Measurements from ENCODE around the gene TMPO. TPM values are rescaled to one million over a fixed set of nuclear protein-coding genes. Genes with fewer than 3 reads are reported as not detected.
"Not testable (repeated sequence)": the region's sequence is repeated elsewhere in the genome, so short reads cannot be mapped to it uniquely, and the experiment has no call there.

Gene TMPO
- total RNA-seq, 1 donor from 2014 or later: 143 TPM

DNA sequence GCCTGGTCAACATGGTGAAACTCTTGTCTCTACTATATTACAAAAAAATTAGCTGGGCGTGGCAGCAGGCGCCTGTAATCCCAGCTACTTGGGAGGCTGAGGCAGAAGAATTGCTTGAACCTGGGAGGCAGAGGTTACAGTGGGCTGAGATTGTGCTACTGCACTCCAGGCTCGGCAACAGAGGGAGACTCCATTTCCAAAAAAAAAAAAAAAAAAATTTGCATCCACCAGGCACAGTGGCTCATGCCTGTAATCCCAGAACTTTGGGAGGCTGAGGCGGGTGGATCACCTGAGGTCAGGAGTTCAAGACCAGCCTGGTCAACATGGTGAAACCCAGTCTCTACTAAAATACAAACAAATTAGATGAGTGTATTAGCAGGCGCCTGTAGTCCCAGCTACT lies 3.6 kb upstream of the TMPO start:
- DNase-seq: not testable (repeated sequence)

DNA sequence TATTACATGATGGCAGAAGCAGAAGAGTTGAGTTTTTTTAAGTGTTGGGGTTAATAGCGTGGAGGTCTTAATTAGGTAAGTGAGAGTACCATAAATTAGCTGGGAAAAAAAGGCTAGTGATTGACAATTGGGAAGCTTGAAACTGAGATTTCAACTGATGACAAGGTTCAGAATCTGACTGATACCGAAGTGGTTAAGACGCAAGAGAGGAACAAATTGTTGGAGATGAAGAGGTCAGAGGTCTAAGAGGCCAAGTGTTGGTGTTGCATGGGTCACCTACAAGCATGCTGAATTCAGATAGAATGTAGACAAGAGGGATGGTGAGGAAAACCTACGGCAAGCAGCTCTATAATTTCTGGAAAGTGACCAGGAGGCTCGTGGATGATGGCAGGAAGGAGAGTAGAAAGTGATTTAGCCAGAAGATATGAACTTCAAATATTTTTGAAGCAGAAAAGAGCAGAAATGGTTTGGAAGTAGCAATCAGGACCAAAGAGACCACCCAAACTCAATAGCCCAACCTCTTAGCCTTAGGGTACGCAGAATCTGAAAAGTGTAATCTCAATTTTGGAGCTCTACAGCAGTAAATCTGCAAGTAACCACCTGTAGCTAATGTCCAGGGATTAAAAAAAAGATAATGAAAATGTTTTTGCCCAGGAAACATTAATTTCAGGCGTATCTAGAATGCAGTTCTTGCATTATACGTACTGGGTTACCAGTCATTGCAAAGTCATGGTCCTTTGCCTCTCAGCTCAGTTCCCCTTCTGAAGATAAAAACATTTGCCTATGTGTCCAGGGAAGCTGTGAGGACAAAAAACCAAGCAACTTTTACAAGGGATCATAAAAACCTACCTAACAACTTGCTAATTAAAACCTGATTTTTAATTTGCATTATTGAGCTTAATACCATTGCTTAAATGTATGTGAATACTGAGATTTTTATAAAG lies 1.7 kb upstream of the TMPO start:
- no peak for DNase-seq

DNA sequence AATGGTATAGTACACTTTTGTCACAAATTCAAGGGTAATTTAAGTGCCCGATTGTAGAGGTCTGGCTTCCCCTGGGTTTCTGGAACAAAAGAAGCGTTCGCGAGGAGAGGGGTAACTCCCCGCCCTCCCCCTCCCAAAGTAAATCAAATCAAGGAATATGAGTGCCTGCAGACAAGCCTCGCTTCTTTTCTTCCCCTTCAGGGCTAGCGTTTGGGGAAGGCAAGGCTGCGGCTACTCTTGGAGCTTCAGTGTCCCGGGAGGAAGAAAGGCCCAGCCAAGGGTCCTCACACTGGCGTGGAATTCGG lies 456 bp upstream of the TMPO start:
- DNase-seq: no peak

DNA sequence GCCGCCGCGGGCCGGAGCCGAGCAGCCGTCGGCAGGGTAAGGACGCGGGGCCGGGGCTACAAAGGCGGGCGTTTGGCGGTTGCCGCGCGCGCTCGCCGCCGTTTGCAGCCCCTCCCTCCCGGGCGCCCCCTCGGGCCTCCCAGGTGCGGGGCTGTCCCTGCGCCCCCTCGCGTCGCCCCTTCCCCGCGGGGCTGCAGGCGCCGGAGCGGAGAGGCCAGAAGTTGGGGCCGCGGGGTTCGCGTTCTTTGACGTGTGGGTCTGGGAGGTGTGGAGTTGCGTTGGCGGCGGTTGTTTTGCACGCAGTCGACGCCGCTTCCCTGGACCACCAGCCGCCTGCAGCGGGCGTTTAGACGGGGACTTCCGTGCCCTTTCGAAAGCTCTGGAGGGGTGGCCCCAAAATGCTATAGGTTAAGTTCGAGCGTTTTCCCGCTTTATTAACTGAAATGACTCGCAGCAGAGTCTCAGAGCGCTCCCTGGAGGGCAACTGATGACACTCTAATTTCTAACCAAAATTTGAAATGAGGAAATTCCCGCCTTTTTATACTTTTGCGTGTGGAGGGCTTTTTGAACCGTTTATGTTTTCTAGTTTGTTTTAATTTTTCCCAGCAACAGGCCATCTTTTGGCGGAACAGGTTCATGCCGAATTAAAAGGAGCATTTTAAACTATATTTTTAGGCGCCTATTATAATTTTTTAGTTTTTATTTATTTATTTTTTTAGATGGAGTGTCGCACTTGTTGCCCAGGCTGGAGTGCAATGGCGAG lies 902 bp downstream of the TMPO start:
- DNase-seq: peak; percentile 86

DNA sequence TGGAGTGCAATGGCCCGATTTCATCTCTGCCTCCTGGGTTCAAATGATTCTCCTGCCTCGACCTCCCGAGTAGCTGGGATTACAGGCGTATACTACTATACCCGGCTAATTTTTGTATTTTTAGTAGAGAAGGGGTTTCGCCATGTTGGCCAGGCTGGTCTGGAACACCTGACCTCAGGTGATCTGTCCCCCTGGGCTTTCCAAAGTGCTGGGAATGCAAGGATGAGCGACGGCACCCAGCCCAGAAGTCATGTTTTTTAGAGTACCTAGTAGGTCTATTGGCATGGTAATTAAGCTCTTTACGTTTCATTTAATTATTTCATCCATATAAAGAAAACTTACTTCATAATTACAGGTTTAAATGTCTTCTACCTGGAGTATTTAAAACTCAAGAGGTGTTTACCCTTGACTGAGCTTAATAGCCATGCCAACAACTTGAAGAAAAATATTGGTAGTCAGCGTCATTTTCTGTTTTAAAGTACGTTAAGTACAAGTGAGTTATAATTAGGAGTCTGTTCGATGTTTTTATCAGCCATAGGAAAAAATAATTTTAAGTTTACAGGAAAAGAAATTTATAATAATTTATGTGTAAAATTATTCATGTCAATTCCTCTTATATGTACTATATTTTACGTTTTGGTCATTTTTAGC lies 4.0 kb downstream of the TMPO start:
- DNase-seq: no peak

DNA sequence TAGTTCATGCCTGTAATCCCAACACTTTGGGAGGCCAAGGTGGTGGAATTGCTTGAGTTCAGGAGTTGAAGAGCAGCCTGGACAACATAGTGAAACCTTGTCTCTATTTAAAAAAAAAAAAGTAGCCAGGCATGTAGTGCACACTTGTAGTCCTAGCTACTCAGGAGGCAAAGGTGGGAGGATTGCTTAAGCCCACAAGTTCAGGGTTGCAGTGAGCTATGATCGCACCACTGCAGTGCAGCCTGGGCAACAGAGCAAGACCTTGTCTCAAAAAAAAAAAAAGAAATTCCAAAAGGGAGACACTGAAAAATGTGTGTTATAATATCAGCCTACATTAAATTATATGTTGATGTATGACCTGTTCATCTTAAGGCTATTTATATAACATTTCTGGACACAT lies 14.7 kb downstream of the TMPO start:
- DNase-seq: no peak

DNA sequence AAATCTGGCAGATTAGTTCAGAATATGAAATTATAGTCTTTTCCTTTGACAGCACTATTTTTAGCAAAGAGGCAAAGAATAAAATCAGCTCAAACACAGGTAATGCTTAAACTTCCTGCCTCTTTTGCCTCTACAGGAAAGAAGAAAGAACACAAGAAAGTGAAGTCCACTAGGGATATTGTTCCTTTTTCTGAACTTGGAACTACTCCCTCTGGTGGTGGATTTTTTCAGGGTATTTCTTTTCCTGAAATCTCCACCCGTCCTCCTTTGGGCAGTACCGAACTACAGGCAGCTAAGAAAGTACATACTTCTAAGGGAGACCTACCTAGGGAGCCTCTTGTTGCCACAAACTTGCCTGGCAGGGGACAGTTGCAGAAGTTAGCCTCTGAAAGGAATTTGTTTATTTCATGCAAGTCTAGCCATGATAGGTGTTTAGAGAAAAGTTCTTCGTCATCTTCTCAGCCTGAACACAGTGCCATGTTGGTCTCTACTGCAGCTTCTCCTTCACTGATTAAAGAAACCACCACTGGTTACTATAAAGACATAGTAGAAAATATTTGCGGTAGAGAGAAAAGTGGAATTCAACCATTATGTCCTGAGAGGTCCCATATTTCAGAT lies 17.4 kb downstream of the TMPO start:
- DNase-seq: peak; percentile 67

DNA sequence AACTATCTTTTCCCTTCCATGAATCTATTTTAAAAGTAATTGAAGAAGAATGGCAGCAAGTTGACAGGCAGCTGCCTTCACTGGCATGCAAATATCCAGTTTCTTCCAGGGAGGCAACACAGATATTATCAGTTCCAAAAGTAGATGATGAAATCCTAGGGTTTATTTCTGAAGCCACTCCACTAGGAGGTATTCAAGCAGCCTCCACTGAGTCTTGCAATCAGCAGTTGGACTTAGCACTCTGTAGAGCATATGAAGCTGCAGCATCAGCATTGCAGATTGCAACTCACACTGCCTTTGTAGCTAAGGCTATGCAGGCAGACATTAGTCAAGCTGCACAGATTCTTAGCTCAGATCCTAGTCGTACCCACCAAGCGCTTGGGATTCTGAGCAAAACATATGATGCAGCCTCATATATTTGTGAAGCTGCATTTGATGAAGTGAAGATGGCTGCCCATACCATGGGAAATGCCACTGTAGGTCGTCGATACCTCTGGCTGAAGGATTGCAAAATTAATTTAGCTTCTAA lies 18.4 kb downstream of the TMPO start:
- DNase-seq: no peak

DNA sequence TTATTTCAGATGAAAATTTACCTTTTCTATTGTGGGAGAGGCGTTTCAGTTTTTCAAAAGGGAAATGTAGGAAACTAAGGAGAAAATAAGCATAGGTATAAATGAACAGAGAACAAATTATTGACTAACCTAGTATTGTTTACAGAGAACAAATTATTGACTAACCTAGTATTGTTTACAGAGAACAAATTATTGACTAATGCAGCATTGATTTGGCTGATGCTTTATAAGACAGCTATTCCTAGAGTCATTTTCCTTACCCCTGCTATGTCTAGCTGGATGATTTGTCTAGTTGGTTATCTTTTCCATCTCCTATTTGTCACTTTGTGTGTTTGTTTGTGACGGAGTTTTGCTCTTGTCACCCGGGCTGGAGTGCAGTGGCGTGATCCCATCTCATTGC lies 22.6 kb downstream of the TMPO start:
- no peak for DNase-seq

DNA sequence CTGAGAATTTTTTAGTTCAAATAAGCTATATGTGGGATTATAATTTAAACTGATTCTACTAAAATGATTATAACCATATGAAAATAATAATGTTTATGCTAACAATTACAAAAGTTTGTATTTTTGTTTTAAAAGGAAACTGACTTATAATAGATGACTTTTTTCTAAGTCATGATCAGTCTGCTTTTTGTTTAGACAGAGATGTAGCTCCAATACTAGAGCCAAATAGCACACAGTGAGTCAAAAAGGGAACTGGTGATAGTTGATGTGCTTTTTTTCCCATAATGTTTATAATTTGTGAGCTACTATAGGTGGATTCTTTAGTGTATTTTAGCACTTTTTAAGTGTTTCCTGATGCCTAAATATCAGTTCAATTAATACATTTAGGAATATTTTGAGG lies 28.3 kb downstream of the TMPO start:
- DNase-seq: no peak

DNA sequence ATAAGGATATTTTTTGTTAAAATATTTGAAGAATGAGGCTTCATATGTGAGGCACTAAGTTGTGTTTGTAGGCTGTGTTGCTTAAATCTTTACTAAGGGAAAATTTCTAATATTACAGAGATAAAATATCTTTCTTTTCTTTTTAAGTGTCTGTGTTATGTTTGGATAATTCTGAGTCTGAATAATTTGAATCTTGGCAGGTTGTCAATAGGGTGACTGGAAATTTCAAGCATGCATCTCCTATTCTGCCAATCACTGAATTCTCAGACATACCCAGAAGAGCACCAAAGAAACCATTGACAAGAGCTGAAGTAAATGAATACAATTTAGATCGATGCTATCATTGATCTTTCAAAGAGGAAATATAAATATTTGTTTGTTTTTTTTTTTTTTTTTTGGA lies 29.4 kb downstream of the TMPO start:
- no peak for DNase-seq

DNA sequence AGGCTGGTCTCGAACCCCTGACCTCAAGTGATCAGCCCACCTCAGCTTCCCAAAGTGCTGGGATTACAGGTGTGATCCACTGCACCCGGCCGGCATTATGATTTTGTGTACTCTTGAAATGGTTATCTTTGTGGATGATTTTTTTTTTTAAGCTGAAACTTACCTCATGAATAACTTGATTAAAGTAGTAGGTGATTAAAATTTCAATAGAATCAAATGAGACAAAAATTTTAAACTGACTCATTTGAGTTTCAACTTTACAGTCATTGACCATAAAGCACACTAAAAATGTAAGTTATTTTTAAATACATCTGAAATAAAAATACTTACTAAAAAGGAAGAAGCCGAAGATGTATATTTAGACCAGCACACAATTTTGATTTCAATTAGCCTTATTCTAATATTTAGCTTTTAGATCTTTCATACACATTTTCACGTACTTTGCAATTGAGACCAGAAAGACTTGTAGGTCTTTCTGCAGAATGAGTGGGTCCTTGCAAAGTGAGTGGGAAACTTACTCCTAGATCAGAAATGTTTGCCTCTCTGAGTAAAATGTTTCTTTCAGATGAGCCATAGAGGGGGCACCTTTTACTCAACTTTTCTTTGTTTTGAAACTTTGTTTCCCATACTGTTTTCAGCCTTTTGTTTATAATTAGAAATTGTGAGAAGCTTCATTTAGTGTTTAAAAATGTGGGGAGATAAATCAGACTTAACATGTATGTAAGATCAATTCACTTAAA lies 34.2 kb downstream of the TMPO start:
- no peak for DNase-seq

DNA sequence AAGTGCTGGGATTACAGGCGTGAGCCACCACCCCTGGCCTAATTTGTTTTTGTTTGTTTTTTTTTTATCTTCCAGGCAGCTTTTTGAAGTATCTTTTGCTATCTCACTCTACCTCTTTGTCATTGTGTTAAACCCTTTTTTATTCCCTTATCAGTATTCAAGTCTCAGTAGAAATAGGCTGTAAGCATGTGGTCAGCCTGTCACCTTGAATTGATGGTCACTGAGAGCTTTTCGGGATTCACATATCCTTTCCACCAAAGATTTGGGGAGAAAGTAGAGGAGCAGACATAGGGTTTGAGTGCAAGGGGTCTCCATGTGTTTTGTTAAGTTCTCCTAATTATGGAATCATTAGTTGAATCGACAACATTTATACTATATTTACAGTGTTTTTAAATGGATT lies 36.4 kb downstream of the TMPO start:
- no peak for DNase-seq

DNA sequence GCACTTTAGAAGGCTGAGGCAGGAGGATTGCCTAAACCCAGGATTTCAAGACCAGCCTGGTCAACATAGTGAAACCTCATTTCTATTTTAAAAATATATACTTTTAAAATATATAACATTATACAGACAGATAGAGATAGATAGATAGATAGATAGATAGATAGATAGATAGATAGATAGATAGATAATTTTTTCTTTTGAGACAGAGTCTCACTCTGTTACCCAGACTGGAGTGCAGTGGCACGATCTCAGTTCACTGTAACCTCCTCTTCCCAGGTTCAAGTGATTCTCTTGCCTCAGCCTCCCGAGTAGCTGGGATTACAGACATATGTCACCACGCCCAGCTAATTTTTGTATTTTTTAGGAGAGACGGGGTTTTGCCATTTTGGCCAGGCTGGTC lies 42.7 kb downstream of the TMPO start:
- DNase-seq: not testable (repeated sequence)

DNA sequence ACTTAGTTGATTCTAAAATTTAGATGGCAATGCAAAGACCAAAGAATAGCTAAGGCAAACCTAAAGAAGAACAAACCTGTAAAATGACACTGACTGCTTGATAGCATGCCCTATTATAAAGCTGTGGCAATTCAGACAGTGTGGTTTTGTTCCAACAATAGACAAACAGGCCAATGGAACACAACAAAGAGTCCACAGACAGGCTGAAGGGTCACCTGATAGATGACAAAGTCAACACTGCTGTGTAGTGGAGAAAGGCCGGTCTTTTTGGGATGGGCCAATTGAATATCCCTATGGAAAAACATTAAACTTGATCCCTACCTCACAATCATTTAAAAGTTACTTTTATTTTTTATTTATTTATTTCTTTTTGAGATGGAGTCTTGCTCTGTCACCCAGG lies 44.3 kb downstream of the TMPO start:
- no peak for DNase-seq

DNA sequence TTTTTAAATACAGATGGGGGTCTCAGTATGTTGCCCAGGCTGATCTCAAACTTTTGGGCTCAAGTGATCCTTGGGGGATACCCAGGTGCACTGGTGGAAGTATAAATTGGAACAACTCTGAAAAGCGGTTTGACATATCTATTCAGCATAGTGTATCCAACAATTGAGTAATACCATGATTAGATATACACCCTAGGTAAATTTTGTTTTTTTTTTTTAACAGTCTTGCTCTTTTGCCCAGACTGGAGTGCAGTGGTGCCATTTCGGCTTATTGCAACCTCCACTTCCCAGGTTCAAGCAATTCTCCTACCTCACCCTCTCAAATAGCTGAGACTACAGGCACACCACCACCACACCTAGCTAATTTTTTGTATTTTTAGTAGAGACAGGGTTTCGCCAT lies 46.5 kb downstream of the TMPO start:
- DNase-seq: no peak

DNA sequence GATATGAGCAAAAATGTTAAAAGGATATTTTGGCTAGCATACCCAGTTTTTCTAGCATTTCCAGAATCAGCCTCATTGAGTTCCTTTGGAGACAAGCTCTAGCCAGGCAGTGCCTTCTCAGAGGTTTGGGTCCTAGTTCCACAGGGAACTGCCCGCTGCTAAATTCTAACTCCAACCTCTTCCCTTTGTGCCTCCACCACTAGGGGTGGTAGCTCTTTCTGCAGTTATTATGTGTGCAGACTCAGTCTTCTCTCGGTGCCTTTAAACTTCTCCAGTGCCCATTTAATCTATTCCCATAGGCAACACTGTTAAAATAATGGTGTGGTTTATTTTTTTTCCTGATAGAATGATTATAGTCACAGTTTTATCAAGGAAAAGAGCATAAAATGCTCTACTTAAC lies 56.6 kb downstream of the TMPO start:
- no peak for DNase-seq

DNA sequence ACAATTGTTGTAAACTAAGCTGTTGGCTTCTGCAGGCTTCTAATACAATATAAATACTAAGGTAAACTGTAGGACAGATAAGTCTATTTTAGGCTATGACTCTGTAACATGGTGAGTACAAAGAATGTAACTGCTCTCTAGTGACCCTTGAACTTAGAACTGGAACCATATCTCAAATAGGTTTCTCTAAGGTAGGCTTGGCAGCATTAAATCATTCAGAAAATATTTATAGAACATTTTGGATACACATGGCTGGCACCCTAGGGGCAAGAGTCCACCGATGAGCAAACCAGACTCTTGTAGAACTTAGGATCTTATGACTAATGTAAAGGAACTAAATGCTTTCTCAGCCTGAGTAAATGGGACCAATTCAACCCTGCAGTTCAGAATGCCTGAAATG lies 58.7 kb downstream of the TMPO start:
- no peak for DNase-seq

DNA sequence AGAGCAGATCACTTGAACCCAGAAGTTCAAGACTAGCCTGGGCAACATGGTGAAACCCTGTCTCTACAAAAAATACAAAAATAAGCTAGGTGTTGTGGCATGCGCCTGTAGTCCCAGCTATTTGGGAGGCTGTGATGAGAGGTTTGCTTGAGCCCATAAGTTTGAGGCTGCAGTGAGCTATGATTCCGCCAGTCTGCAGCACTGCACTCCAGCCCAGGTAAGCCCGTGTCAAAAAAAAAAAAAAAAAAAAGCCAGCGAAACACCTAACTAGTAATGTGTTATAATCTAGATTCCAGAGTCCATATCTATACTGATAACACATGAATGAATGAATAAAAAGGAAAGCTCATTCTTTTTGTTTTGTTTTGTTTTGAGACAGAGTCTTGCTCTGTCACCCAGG lies 59.6 kb downstream of the TMPO start:
- DNase-seq: no peak

DNA sequence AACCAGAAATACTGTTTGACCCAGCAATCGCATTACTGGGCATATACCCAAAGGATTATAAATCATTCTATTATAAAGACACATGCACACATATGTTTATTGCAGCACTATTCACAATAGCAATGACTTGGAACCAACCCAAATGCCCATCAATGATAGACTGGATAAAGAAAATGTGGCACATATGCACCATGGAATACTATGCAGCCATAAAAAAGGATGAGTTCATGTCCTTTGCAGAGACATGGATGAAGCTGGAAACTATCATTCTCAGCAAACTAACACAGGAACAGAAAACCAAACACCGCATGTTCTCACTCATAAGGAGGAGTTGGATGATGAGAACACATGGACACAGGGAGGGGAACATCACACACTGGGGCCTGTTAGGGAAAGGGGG lies 61.4 kb downstream of the TMPO start:
- DNase-seq: not testable (repeated sequence)

DNA sequence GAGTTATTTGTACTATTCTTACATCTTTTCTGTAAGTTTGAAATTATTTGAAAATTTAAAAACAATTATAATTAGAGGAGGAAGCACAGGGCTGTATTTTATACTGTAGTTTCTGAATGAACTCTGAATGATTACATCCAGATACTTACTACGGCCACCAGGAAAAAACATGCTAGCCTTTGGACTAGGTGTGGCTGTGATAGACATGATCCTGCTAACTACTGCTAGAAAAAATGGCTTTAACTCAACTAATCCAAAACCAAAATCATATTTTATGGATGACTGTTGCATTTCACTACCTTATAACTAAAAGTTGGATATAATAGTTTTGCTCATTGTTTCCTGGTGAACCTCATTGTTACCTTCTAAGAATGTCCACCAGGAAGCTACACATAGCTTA lies 63.0 kb downstream of the TMPO start:
- no peak for DNase-seq

DNA sequence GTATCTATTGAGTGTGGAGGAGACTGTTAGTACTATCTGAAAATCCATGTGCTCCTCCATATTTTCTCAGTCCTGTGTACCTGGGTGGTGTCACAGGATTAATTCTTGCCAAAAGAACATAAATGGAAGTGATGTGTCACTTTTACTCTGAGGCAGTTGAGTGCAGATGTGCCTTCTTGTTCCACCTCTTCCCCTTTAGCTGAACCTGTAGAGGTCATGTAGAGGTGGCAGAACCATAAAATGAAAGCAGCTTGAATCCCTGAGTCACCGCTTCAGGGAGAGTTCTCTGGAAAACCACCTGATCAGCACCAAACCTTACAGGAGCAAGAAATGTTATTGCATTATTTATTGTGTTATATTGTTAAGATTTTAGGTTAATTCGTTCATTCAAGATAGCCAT lies 63.4 kb downstream of the TMPO start:
- peak; percentile 8 for DNase-seq

All from dermis blood vessel endothelial cell (primary cell).